Thymus (tissue), 11 donors: ENCODE results near the gene TUBB3. TPM values are rescaled to one million over a fixed set of nuclear protein-coding genes. Genes with fewer than 3 reads are reported as not detected.
"Not testable (repeated sequence)": the region's sequence is repeated elsewhere in the genome, so short reads cannot be mapped to it uniquely, and the experiment has no call there.

Experiments
- DNase-seq, 9 donors: peaks; one replicate each; pipeline ENCODE4 v3.0.0-alpha.2; 2013; ENCODE audit warnings: low spot score in 9 of 9, low read depth in 6 of 9, missing footprints in 1 of 9
- H3K27ac ChIP-seq, 2 donors: one replicate each; pipeline ENCODE4 v1.5.1; 2013; ENCODE audit warnings: control low read depth in 1 of 2, low read depth in 1 of 2, low read length in 1 of 2, mild to moderate bottlenecking in 1 of 2, moderate library complexity in 1 of 2
- H3K27me3 ChIP-seq, 2 donors: one replicate each; pipeline ENCODE4 v1.5.1; 2013; ENCODE audit warnings: low read length in 1 of 2; ENCODE audit not compliant: control insufficient read depth in 2 of 2, insufficient read depth in 1 of 2
- H3K36me3 ChIP-seq, 2 donors: one replicate each; pipeline ENCODE4 v1.5.1; 2013; ENCODE audit warnings: low read length in 1 of 2, mild to moderate bottlenecking in 1 of 2, moderate library complexity in 1 of 2; ENCODE audit not compliant: control insufficient read depth in 2 of 2, insufficient read depth in 2 of 2
- H3K4me1 ChIP-seq, 2 donors: one replicate each; pipeline ENCODE4 v1.5.1; 2013; ENCODE audit warnings: low read length in 2 of 2; ENCODE audit not compliant: control insufficient read depth in 2 of 2, insufficient read depth in 2 of 2
- H3K4me3 ChIP-seq, 2 donors: one replicate each; pipeline ENCODE4 v1.5.1; 2013; ENCODE audit warnings: low read length in 2 of 2, control low read depth in 1 of 2, mild to moderate bottlenecking in 1 of 2
- H3K9me3 ChIP-seq, 2 donors: one replicate each; pipeline ENCODE4 v1.5.1; 2013; ENCODE audit warnings: low read length in 1 of 2, mild to moderate bottlenecking in 1 of 2; ENCODE audit not compliant: control insufficient read depth in 2 of 2, insufficient read depth in 1 of 2
- WGBS: extraction: QIAGEN DNeasy Blood & Tissue Kit; methylation state at CpG from one replicate; pipeline ENCODE4 v1.1.7; 2013; 5-methylcytosine and 5-hydroxymethylcytosine counted together
- polyA plus RNA-seq: library from polyadenylated mRNA; stranded (reverse); fragments of 200-250 nt; gene quantifications from one replicate; pipeline ENCODE4 v1.2.3, GENCODE V29; 2013
- total RNA-seq: library from RNA; stranded (reverse); fragments of 120-200 nt; gene quantifications from one replicate; pipeline ENCODE4 v1.2.4, GENCODE V29; 2013
- donor health status: healthy.

TUBB3 gene
- total and polyA plus RNA-seq, 2 donors, result 3.4 to 10.6 TPM

GRCh38 chr16:89965447-89966225, 42.5 kb downstream of the TUBB3 start:
- Histone ChIP-seq H3K27ac (no peak overlapping the region), H3K27me3 (no peaks in the 10 kb centered on the region), H3K4me3 (no peak overlapping the region), H3K4me1 (no peaks in the 10 kb centered on the region), H3K9me3 (peaks cover 0 to 7% of the 10 kb centered on the region in 2 donors), H3K36me3 (no peaks in the 10 kb centered on the region)
- DNase-seq, result no peak
- WGBS, result 97% methylated on average over 30 of the region's 30 CpGs

- WGBS, result 92% methylated on average over 9 of the region's 9 CpGs
- Histone ChIP-seq H3K36me3 (no peaks in the 10 kb centered on the region), H3K4me3 (no peak overlapping the region), H3K27me3 (no peaks in the 10 kb centered on the region), H3K27ac (no peak overlapping the region), H3K4me1 (peaks cover 0 to 7% of the 10 kb centered on the region in 2 donors), H3K9me3 (peaks cover 0 to 16% of the 10 kb centered on the region in 2 donors)
- DNase-seq, result no peak
Observed at GRCh38 chr16:89966756-89967155, 43.6 kb downstream of the TUBB3 start.

DNA sequence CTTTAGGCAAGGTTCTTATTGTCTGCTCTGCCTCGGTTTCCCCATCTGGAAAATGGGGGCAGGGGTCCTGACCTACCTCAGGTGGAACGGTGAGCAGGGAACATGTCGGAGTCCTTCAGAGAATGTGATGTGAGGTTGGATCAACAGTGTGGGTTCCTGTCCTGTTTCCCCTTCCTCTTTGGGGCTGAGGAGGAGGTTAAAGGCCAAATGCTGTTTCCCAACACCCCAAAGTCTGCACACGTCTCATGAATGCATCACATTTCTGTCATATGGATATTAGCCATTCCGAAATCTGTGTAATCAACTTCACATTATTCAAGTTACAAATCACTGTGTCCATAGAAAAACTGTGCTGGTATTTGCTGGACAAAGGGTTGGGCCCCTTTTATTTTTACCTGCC, 44.3 kb downstream of the TUBB3 start:
- not testable (repeated sequence) for DNase-seq, H3K27me3 ChIP-seq, H3K36me3 ChIP-seq, H3K4me3 ChIP-seq, H3K27ac ChIP-seq
- H3K4me1 ChIP-seq, result peaks cover 0 to 10% of the 10 kb centered on the region in 2 donors
- H3K9me3 ChIP-seq, result peaks cover 0 to 16% of the 10 kb centered on the region in 2 donors
- 96% methylated on average over 5 of the region's 5 CpGs for WGBS

- WGBS, result 98% methylated on average over 11 of the region's 11 CpGs
- H3K36me3 ChIP-seq, DNase-seq, H3K27me3 ChIP-seq, H3K27ac ChIP-seq, H3K4me3 ChIP-seq: not testable (repeated sequence)
- peaks cover 0 to 16% of the 10 kb centered on the region in 2 donors for H3K9me3 ChIP-seq
- H3K4me1 ChIP-seq, result peaks cover 0 to 13% of the 10 kb centered on the region in 2 donors
Observed at GRCh38 chr16:89968074-89968473, 44.9 kb downstream of the TUBB3 start.

- no peak for DNase-seq
- 55% methylated on average over 6 of the region's 6 CpGs for WGBS
- Histone ChIP-seq H3K27me3 (no peaks in the 10 kb centered on the region), H3K36me3 (no peaks in the 10 kb centered on the region), H3K4me1 (peaks cover 3 to 19% of the 10 kb centered on the region in 2 donors), H3K4me3 (no peak overlapping the region), H3K9me3 (peaks cover 0 to 16% of the 10 kb centered on the region in 2 donors), H3K27ac (peak overlapping the region in 1 of 2 donors; percentile 11)
Observed at GRCh38 chr16:89969741-89970410, 46.7 kb downstream of the TUBB3 start.

GRCh38 chr16:89971495-89972243, 48.5 kb downstream of the TUBB3 start:
- peak in 1 of 9 donors; percentile 8 for DNase-seq
- Histone ChIP-seq H3K27ac (peak overlapping the region; percentile 6 to 86), H3K4me3 (peak overlapping the region; percentile 91 to 99), H3K27me3 (no peaks in the 10 kb centered on the region), H3K9me3 (peaks cover 0 to 16% of the 10 kb centered on the region in 2 donors), H3K4me1 (peaks cover 3 to 19% of the 10 kb centered on the region in 2 donors), H3K36me3 (peaks cover 0 to 4% of the 10 kb centered on the region in 2 donors)
- WGBS, result 48% methylated on average over 42 of the region's 42 CpGs

DNA sequence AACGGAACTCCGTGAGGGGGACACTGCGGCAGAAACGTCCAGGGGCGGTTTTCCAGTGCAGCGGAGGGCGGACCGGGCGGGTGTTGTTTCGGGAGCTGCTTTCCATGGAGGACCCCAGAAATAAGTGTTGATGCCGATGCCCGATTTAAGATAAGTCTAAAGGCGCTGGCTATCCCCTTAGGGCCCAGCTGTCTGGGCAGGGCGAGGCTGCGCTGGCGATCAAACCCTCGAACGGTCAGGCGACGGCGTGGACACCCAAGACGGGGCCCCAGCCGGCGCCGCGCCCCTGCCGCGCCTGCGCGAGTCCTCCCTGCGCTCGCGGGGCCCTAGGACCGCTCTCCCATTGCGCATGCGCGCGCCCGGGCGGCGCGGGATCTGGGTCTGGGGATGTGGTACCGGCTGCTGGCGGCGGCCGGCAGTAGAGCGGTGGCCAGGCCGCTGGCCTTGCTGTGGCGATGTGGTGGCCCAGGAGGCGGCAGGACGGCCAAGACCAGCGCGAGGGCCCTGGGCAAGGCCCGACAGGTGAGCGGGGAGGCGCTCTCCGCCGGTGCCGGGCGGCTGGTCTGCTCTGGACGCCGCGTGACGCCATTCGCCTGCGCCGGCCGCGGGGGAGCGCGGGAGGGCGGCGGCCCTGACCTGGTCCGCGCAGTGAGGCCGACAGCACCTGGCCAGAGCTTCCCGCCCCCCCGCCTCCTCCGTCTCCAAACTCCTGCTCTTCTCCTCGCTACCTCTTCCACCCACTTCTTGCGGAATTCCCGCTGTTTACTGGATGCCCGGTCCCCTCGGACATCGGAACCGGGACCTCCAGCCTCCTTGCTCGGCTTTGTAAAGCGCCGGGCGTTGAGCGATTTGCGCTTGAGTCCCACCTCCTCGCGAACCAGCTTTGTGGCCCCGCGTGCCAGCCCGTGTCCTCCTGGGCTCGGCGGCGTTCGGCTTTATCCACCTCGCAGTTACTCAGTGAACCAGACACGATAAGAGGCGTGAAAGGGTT, 49.4 kb downstream of the TUBB3 start:
- Histone ChIP-seq H3K4me3 (peak overlapping the region; percentile 91 to 99), H3K9me3 (peaks cover 0 to 16% of the 10 kb centered on the region in 2 donors), H3K36me3 (peaks cover 0 to 6% of the 10 kb centered on the region in 2 donors), H3K27me3 (no peaks in the 10 kb centered on the region), H3K4me1 (peaks cover 3 to 19% of the 10 kb centered on the region in 2 donors), H3K27ac (peak overlapping the region; percentile 51 to 86)
- WGBS, result under 1% methylated on average over 104 of the region's 104 CpGs
- DNase-seq, result peak; percentile 58 to 94 (median 86)

DNA sequence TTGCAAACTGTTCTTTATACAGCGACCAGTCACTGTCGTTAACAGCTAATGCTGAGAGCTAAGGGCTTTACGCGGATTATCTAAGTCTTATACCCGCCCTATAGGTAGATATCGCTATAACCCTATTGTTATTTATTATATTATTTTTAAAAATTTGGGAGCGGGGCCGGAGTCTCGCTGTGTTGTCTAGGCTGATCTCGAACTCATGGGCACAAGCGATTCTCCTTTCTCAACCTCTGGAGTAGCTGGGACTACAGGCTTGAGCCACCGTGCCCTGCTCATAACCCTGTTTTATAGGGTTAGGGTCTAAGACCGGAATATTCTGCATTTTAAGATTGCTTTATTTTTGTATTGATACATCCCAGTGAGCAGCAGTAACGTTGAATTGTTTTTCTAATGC, 50.1 kb downstream of the TUBB3 start:
- Histone ChIP-seq H3K27me3 (no peaks in the 10 kb centered on the region), H3K36me3 (peaks cover 4 to 13% of the 10 kb centered on the region in 2 donors), H3K9me3 (peaks cover 0 to 16% of the 10 kb centered on the region in 2 donors), H3K27ac (peak overlapping the region in 1 of 2 donors; percentile 86), H3K4me3 (peak overlapping the region; percentile 91 to 99), H3K4me1 (peaks cover 3 to 19% of the 10 kb centered on the region in 2 donors)
- DNase-seq, result no peak
- WGBS, result 20% methylated on average over 14 of the region's 14 CpGs
